HepG2 (cell line): ENCODE measurements around the gene CCDC183. TPM values are rescaled to one million over a fixed set of nuclear protein-coding genes. Genes with fewer than 3 reads are reported as not detected.
A peak's percentile ranks its signal among the peaks of the same experiment; 100 is the strongest.

Experiments used
- ATAC-seq: fragments of 200-7000 bp; cut with Tn5 transposase; 3 replicates; pipeline ENCODE4 v1.9.1; 2020; ENCODE audit warnings: mild to moderate bottlenecking, moderate library complexity
- BruUV-seq: library from RNA; stranded (reverse); fragments of 400-500 nt; replicated peaks from 2 replicates; lab custom pipeline; 2021; lab: Mats Ljungman, UMichigan
- CTCF ChIA-PET: fragments of 300-600 bp; formaldehyde crosslinking; extraction: SDS; loops from one replicate; lab custom pipeline; 2021; ENCODE audit warnings: low total read pairs, inconsistent platforms, low intra/inter-chr PET ratio; lab: Yijun Ruan, JAX
- POLR2A ChIA-PET: fragments of 350-600 bp; sonication (Branson Sonifier 250); formaldehyde crosslinking; loops from one replicate; lab custom pipeline; 2020; ENCODE audit warnings: antibody characterized with exemption, inconsistent platforms; lab: Yijun Ruan, JAX
- DNase-seq: peaks from one replicate; pipeline ENCODE4 v3.0.0-alpha.2; 2015; ENCODE audit warnings: low spot score
- FAIRE-seq: peaks from 3 replicates; lab custom pipeline; 2011; peaks lifted over from hg19 to GRCh38; lab: Jason Lieb, UNC
- H2AFZ ChIP-seq: one replicate; pipeline ENCODE4 v1.6.1; 2011; ENCODE audit warnings: low read length, inconsistent platforms
- H3K27ac ChIP-seq: fragments of 300-600 bp; 3 replicates; pipeline ENCODE4 v1.8.0; 2011; ENCODE audit warnings: mixed run types, mild to moderate bottlenecking, mixed read lengths, low read length, inconsistent platforms; ENCODE audit not compliant: insufficient read depth; ENCODE audit errors: extremely low read length
- H3K27me3 ChIP-seq, 2 experiments: fragments of 200-600 bp in 1 of 2; 2 replicates in 1 of 2; 3 replicates in 1 of 2; pipeline versions ENCODE4 v1.6.0 to v1.8.0; 2011; ENCODE audit warnings: low read length in 2 of 2, mild to moderate bottlenecking in 2 of 2, moderate library complexity in 2 of 2, inconsistent platforms in 1 of 2; ENCODE audit not compliant: insufficient read depth in 2 of 2, control insufficient read depth in 1 of 2
- H3K36me3 ChIP-seq, 2 experiments: fragments of 200-600 bp in 1 of 2; replicated peaks in 1 of 2; 2 replicates in 1 of 2; 3 replicates in 1 of 2; pipeline versions ENCODE4 v1.5.1 to v1.8.0; 2011; ENCODE audit warnings: low read length in 2 of 2, inconsistent platforms in 1 of 2; ENCODE audit not compliant: insufficient read depth in 2 of 2, control insufficient read depth in 1 of 2
- H3K4me1 ChIP-seq: 2 replicates; pipeline ENCODE4 v1.5.1; 2012; ENCODE audit warnings: low read length, inconsistent platforms; ENCODE audit not compliant: insufficient read depth
- H3K4me2 ChIP-seq: 2 replicates; pipeline ENCODE4 v1.6.0; 2011; ENCODE audit warnings: low read depth, low read length, inconsistent platforms
- H3K4me3 ChIP-seq, 3 experiments: fragments of 200-600 bp in 1 of 3; sonication (generic), shearing (Covaris generic) in 1 of 3; replicated peaks in 1 of 3; 2 replicates each; pipeline ENCODE4 v1.5.1; 2011 to 2016; ENCODE audit warnings: low read length in 3 of 3, inconsistent platforms in 2 of 3, low read depth in 2 of 3, mild to moderate bottlenecking in 2 of 3, control low read depth in 1 of 3, mixed read lengths in 1 of 3; ENCODE audit not compliant: insufficient read depth in 1 of 3
- H3K79me2 ChIP-seq: one replicate; pipeline ENCODE4 v1.6.1; 2011; ENCODE audit warnings: low read length, inconsistent platforms; ENCODE audit not compliant: insufficient read depth
- H3K9ac ChIP-seq: 2 replicates; pipeline ENCODE4 v1.6.0; 2011; ENCODE audit warnings: mild to moderate bottlenecking, low read depth, low read length, inconsistent platforms; ENCODE audit not compliant: insufficient read depth
- H3K9me3 ChIP-seq: 2 replicates; pipeline ENCODE4 v1.5.1; 2012; ENCODE audit warnings: mild to moderate bottlenecking, low read length
- H4K20me1 ChIP-seq: 2 replicates; pipeline ENCODE4 v1.6.0; 2011; ENCODE audit warnings: inconsistent platforms, mild to moderate bottlenecking, low read length, moderate library complexity; ENCODE audit not compliant: insufficient read depth
- EP300 ChIP-seq, 3 experiments: sonication (generic) in 1 of 3; formaldehyde crosslinking in 1 of 3; IDR thresholded peaks; 2 replicates each; pipeline versions ENCODE4 v1.5.1 to v1.6.1; 2011 to 2020; ENCODE audit warnings: low read depth in 2 of 3, low read length in 2 of 3, borderline replicate concordance in 1 of 3, improper control_type of control experiment in 1 of 3, mild to moderate bottlenecking in 1 of 3, missing genetic modification reagents in 1 of 3, moderate library complexity in 1 of 3
- KDM2A ChIP-seq: sonication (generic); formaldehyde crosslinking; IDR thresholded peaks from 2 replicates; pipeline ENCODE4 v1.4.0; 2020; ENCODE audit warnings: low read depth, missing genetic modification reagents, borderline replicate concordance
- MED8 ChIP-seq: sonication (generic); formaldehyde crosslinking; IDR thresholded peaks from 2 replicates; pipeline ENCODE4 v1.8.1; 2023; ENCODE audit warnings: mild to moderate bottlenecking, missing genetic modification reagents; ENCODE audit not compliant: insufficient replicate concordance
- MLLT10 ChIP-seq: sonication (generic); formaldehyde crosslinking; IDR thresholded peaks from 2 replicates; pipeline ENCODE4 v1.4.0; 2020; ENCODE audit warnings: missing genetic modification reagents
- MXI1 ChIP-seq: IDR thresholded peaks from 3 replicates; pipeline ENCODE4 v1.6.1; 2012; ENCODE audit warnings: low read depth, low read length, inconsistent platforms, borderline replicate concordance
- PAX8 ChIP-seq: sonication (generic); formaldehyde crosslinking; IDR thresholded peaks from 2 replicates; pipeline ENCODE4 v1.8.0; 2022; ENCODE audit warnings: mild to moderate bottlenecking, missing genetic modification reagents, borderline replicate concordance
- ZKSCAN5 ChIP-seq: sonication (generic); formaldehyde crosslinking; IDR thresholded peaks from 2 replicates; pipeline ENCODE4 v1.5.1; 2020; ENCODE audit warnings: mild to moderate bottlenecking, missing genetic modification reagents
- ZNF280D ChIP-seq: sonication (generic); formaldehyde crosslinking; IDR thresholded peaks from 2 replicates; pipeline ENCODE4 v1.5.1; 2020; ENCODE audit warnings: mild to moderate bottlenecking, missing genetic modification reagents
- WGBS: methylation state at CpG from one replicate; pipeline ENCODE4 v1.1.6; 2017; ENCODE audit warnings: low lambda C conversion rate; 5-methylcytosine and 5-hydroxymethylcytosine counted together
- in situ Hi-C: cut with HindIII; loops from 2 replicates; pipeline ENCODE4 v1.10.0; 2017; ENCODE audit warnings: low pct_unique_long_range_greater_than_20kb; ENCODE audit not compliant: extremely low pct_ligation_motif_present
- intact Hi-C: fragments of 100-400 bp; cut with micrococcal nuclease; formaldehyde crosslinking; loops from one replicate; pipeline ENCODE4 v1.10.0; 2022; ENCODE audit not compliant: unreplicated experiment
- polyA plus RNA-seq, 8 experiments: library from polyadenylated mRNA; depleted of rRNA in 3 of 8; stranded (reverse) in 7 of 8; unstranded in 1 of 8; fragments of >200 nt; fragmentation: Illumina TruSeq in 4 of 8; extraction: Trizol in 4 of 8; gene quantifications; 2 replicates each; pipeline versions ENCODE4 v1.2.1 to v1.2.3, GENCODE V29; 2011 to 2016; ENCODE audit warnings: low read depth in 4 of 8, missing spikeins in 1 of 8, mixed read lengths in 1 of 8; ENCODE audit not compliant: insufficient read depth in 1 of 8
- total RNA-seq, 5 experiments: library from RNA; depleted of rRNA; stranded (reverse); fragments of >200 nt; fragmentation: Illumina TruSeq; extraction: Trizol; gene quantifications; 2 replicates each; pipeline ENCODE4 v1.2.3, GENCODE V29; 2016; ENCODE audit warnings: low read depth in 1 of 5
- TF ChIP-seq, protein P1 (sequence below): sonication (generic); formaldehyde crosslinking; IDR thresholded peaks from 2 replicates; pipeline ENCODE4 v1.4.0; 2020; ENCODE audit warnings: missing genetic modification reagents
- TF ChIP-seq, protein P2 (sequence below): IDR thresholded peaks from 2 replicates; pipeline ENCODE4 v1.6.1; 2018; ENCODE audit warnings: missing genetic modification reagents, mild to moderate bottlenecking, missing compliant biosample characterization

CCDC183 gene
- total and polyA plus RNA-seq, 2 of the 13 experiments (the other 11 are each of a cell fraction or from before 2014, with no cell fraction given): 5.0 to 66.4 TPM

DNA sequence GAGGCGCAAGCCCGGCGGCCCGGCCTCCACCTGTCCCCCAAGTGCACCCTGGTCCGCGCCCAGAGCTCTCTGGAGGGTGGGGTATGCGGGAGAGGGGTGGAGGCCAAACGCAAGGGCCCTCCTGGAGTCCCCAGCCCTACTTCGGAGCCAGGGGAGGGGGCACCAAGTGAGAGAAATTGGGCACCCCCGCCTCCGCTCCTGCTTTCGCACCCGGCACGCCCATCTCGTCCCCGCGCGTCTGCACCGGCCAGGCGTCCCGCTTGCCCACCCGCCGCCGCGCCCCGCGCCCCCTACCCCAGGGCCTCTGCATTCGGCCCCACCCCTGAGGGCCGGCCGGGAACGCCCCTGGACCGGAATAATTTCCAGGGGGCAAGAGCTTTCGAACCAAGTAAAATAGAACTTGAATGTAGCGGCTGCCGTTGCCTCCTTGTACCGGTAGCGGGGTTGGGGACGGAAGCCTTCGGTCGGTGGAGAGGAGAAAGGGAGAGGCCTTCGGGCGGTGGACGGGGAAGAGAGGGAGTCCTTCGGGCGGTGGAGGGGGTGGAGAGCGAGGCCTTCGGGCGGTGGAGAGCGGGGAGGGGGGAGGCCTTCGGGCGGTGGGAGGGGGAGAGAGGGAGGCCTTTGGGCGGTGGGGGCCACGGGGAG, 52.4 kb downstream of the CCDC183 start (continued):
- TF ChIP-seq, protein P1, sequence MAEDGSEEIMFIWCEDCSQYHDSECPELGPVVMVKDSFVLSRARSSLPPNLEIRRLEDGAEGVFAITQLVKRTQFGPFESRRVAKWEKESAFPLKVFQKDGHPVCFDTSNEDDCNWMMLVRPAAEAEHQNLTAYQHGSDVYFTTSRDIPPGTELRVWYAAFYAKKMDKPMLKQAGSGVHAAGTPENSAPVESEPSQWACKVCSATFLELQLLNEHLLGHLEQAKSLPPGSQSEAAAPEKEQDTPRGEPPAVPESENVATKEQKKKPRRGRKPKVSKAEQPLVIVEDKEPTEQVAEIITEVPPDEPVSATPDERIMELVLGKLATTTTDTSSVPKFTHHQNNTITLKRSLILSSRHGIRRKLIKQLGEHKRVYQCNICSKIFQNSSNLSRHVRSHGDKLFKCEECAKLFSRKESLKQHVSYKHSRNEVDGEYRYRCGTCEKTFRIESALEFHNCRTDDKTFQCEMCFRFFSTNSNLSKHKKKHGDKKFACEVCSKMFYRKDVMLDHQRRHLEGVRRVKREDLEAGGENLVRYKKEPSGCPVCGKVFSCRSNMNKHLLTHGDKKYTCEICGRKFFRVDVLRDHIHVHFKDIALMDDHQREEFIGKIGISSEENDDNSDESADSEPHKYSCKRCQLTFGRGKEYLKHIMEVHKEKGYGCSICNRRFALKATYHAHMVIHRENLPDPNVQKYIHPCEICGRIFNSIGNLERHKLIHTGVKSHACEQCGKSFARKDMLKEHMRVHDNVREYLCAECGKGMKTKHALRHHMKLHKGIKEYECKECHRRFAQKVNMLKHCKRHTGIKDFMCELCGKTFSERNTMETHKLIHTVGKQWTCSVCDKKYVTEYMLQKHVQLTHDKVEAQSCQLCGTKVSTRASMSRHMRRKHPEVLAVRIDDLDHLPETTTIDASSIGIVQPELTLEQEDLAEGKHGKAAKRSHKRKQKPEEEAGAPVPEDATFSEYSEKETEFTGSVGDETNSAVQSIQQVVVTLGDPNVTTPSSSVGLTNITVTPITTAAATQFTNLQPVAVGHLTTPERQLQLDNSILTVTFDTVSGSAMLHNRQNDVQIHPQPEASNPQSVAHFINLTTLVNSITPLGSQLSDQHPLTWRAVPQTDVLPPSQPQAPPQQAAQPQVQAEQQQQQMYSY: no peak
- TF ChIP-seq PAX8 (CRISPR knock-in tag): peak; percentile 43; the same call in 1 of the 2 replicates
- peak; percentile 19; the same call in 1 of the 2 replicates for TF ChIP-seq KDM2A (CRISPR knock-in tag)
- no peak for TF ChIP-seq MLLT10 (CRISPR knock-in tag)

DNA sequence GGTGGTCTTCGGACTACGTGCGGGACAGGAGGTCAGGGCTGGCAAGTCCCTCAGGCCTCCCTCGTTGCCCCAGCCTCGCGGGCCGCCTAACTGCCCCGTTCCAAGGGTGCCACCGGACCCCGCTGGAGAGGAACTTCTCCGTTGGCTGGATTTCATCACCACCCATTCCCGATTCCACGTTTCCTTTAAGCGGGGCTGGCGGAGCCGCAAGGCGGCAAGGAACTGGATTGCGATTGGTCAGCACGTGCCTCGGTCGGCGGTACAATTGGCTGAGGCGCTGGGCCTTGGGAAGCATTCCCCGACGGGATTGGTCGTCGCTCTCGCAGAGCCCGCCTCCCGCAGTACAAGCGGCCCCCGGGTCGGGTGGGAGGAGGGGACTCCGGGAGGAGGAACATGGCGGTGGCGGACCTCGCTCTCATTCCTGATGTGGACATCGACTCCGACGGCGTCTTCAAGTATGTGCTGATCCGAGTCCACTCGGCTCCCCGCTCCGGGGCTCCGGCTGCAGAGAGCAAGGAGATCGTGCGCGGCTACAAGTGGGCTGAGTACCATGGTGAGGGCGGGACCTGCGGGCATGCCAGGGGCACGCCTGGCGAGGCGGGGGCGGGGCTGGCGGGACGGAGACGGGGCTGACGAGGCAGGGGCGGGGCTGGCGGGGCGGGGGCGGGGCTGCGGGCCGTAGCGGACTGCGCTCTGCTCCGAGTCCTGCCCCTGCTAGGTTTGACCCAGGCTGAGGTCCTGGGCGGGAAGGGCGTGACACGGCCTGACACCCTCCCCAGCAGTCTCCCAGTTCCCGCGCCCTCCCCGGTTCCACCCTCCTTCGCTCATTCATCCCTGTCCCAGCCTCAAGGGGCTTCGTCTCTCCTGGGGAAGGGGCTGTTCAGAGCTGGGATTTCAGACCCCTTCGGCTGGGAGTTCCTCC, 53.2 kb downstream of the CCDC183 start, which contains the start of gene PHPT1:
Gene PHPT1 (plus strand): TSS at position 372 of the 922 bp plus-strand sequence. CDS start 22 bp downstream, at position 394.
- Histone ChIP-seq H3K36me3 (peaks cover 11 to 20% of the 10 kb centered on the region in 2 experiments), H3K4me1 (peaks cover 25% of the 10 kb centered on the region), H3K4me2 (peak within 1 kb of the TSS; percentile 87), H3K27me3 (no peaks in the 10 kb centered on the region; a peak in 1 of 5 replicates), H4K20me1 (peaks cover 9% of the 10 kb centered on the region; the same call in 1 of the 2 replicates), H3K79me2 (peaks cover 17% of the 10 kb centered on the region), H3K27ac (peak within 1 kb of the TSS; percentile 91), H3K4me3 (peak within 1 kb of the TSS; percentile 88 to 98 (median 91)), H2AFZ (no peak within 1 kb of the TSS), H3K9me3 (no peaks in the 10 kb centered on the region), H3K9ac (peak within 1 kb of the TSS; percentile 94)
- intact Hi-C loops: loop anchor here (5.0 kb wide), 2 partner anchors 33 to 62 kb away; no protein-coding TSS in a partner anchor
- POLR2A ChIA-PET: interaction anchor here (0.7 to 2.3 kb wide), 7 partner anchors 10 to 838 kb away, joined by 3 to 29 read pairs (median 6); partner anchors contain the start of gene RABL6
- CTCF ChIA-PET: no interaction called here
- ATAC-seq (peak; percentile 73), DNase-seq (peak; percentile 97), FAIRE-seq (peak; percentile 96)
- in situ Hi-C loops: loop anchor here (10.0 kb wide), 1 partner anchor 186 kb away; the partner anchor contains the start of gene FUT7
- no TSS peak for BruUV-seq
- WGBS: 0% methylated on average over 14 of the region's 77 CpGs
- no peak for TF ChIP-seq ZKSCAN5 (CRISPR knock-in tag)
- peak; percentile 52; the same call in 1 of the 2 replicates for TF ChIP-seq ZNF280D (CRISPR knock-in tag)
- TF ChIP-seq, protein P2, sequence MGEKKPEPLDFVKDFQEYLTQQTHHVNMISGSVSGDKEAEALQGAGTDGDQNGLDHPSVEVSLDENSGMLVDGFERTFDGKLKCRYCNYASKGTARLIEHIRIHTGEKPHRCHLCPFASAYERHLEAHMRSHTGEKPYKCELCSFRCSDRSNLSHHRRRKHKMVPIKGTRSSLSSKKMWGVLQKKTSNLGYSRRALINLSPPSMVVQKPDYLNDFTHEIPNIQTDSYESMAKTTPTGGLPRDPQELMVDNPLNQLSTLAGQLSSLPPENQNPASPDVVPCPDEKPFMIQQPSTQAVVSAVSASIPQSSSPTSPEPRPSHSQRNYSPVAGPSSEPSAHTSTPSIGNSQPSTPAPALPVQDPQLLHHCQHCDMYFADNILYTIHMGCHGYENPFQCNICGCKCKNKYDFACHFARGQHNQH (CRISPR knock-in tag): peak; percentile 29; the same call in 1 of the 2 replicates
- peak; percentile 57; the same call in 1 of the 3 replicates for TF ChIP-seq MXI1
- TF ChIP-seq MED8: peak; percentile 40
- no peak for TF ChIP-seq EP300 (IDR thresholded peaks at IDR 0.05; ENCODE audit: low read depth in 2 of 2, low read length in 2 of 2)
- peak; percentile 29; the same call in 1 of the 2 replicates for TF ChIP-seq EP300 (CRISPR knock-in tag; IDR thresholded peaks at IDR 0.05; ENCODE audit: borderline replicate concordance)
